ENCODE results near the gene LHFPL5. TPM values are rescaled to one million over a fixed set of nuclear protein-coding genes. Genes with fewer than 3 reads are reported as not detected.

LHFPL5 gene
- total and polyA plus RNA-seq, 2 experiments from 2014 or later = not detected

- no peak for TF ChIP-seq ZNF462 (CRISPR knock-in tag; IDR thresholded peaks at IDR 0.05)
- no peak for TF ChIP-seq NANOG (IDR thresholded peaks at IDR 0.05; ENCODE audit: borderline replicate concordance)
These were observed 17.6 kb upstream of the LHFPL5 start (continued) for GRCh38 chr6:35787266-35788218.

GRCh38 chr6:35788423-35788982, 16.6 kb upstream of the LHFPL5 start:
- H3K27ac ChIP-seq (ENCODE audit: low read depth) = no peak overlapping the region
- Mint-ChIP-seq H3K4me1 (peaks cover 9% of the 10 kb centered on the region), H3K36me3 (ENCODE audit: low read depth) (no peaks in the 10 kb centered on the region), H3K4me3 (no peak overlapping the region; the same call in 2 of the 3 replicates), H3K27ac (no peak overlapping the region), H3K9me3 (no peaks in the 10 kb centered on the region), H3K27me3 (ENCODE audit: insufficient read depth, low read depth, poor library complexity) (peaks cover 2% of the 10 kb centered on the region)
- DNase-seq (ENCODE audit: low spot score) = no peak
- no peaks in the 10 kb centered on the region for H3K79me2 ChIP-seq (replicated peaks; ENCODE audit: insufficient read depth)
- no peaks in the 10 kb centered on the region for H3K36me3 ChIP-seq (ENCODE audit: insufficient read depth)
- H3K4me2 ChIP-seq = no peak overlapping the region
- H4K20me1 ChIP-seq (replicated peaks; ENCODE audit: insufficient read depth) = no peaks in the 10 kb centered on the region
- no peak for TF ChIP-seq NANOG (IDR thresholded peaks at IDR 0.05; ENCODE audit: borderline replicate concordance)
- TF ChIP-seq ZNF331 (CRISPR knock-in tag; IDR thresholded peaks at IDR 0.05; ENCODE audit: low read depth) = no peak
- no peak for TF ChIP-seq ZNF462 (CRISPR knock-in tag; IDR thresholded peaks at IDR 0.05)
- no peak for TF ChIP-seq EZH2phosphoT487 (IDR thresholded peaks at IDR 0.05; ENCODE audit: unreplicated experiment)
- H3F3A ChIP-seq (replicated peaks; ENCODE audit: low read depth) = no peaks in the 10 kb centered on the region; the same call in 1 of the 2 replicates
- H3K4me1 ChIP-seq (ENCODE audit: insufficient read depth) = peaks cover 6% of the 10 kb centered on the region; the same call in 1 of the 2 replicates
- peak overlapping the region; percentile 85; the same call in 1 of the 2 replicates for H2AFZ ChIP-seq
- H3K27me3 ChIP-seq (ENCODE audit: insufficient read depth) = no peaks in the 10 kb centered on the region
- ATAC-seq = no peak
- H3K4me3 ChIP-seq = no peak overlapping the region
- peaks cover 8% of the 10 kb centered on the region; the same call in 1 of the 2 replicates for H3K9me2 ChIP-seq (ENCODE audit: insufficient read depth)
